Medulla oblongata (tissue), 1 donor: ENCODE data around the gene AKAP8.
"Not testable (repeated sequence)": the region's sequence is repeated elsewhere in the genome, so short reads cannot be mapped to it uniquely, and the experiment has no call there.

Source experiments
- DNase-seq: peaks from one replicate; pipeline ENCODE4 v3.0.0-alpha.2; 2015; ENCODE audit errors: extremely low spot score

AKAP8 gene

GRCh38 chr19:15373644-15374043, 5.9 kb downstream of the AKAP8 start:
- no peak for DNase-seq

- no peak for DNase-seq
Measured at GRCh38 chr19:15372891-15373301, 6.7 kb downstream of the AKAP8 start.

DNA sequence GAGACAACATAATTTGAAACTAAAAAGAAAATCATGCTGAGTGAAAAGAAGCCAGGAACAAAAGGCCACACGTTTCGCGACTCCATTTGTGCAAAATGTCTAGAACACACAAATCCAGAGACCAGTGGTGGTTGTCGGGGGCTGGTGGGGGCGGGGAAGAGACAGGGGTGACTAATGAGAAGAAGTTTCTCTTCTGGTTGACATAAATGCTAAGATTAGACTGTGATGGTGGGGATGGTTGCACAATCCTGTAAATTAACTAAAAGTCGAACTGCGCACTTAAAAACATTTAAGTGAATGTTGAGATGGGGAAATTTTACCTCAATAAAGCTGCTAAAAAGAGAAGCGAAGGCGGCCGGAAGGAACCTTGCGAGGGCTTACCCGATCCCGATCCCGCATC, 7.1 kb downstream of the AKAP8 start:
- DNase-seq, result no peak

DNA sequence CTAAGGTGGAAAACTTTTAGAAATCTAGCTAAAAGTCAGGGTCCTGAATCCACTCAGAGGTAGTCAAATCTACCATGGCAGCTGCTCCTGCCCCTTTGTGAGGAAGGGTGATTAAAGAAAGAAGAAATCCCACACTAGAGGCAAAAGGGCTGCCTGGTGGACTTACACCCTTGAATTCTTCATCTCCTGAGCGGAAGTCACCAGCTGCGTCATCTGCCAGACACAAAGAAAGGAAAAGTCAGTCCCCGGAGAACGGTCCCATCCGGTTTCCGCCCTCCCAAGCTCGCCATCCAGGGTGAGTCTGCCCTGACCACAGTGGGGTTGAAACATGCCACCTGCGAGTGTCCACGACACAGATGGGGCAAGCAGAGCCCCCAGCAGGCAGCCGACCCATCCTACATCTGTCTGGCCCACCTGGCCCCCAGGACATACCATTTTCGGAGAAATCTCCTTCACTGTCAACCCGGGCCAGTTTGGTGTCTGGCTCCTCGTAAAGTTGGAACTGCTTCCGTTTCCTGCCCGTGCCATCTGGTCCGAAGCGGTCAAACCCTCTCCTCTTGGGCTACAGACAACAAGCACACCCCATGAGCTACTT, 7.7 kb downstream of the AKAP8 start:
- DNase-seq, result no peak

DNA sequence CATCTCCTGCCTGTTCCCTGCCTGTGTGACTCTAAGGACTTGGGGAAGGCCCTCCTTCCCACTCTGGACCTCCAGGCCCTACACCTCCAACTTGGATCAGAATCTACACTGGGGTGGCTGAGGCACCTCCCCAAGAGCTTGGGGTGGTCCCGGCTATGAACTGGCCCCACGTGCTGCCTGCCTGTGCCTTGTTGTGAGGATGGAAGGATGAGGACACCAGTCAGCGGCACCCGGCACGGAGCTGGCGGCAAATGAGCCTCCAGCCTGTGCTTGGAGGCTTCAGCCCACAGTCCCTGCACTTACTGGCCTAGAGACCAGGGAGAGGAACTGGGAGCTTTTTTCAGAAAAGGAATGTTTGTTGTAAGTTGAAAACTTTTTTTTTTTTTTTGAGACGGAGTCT, 8.5 kb downstream of the AKAP8 start:
- DNase-seq, result no peak

DNA sequence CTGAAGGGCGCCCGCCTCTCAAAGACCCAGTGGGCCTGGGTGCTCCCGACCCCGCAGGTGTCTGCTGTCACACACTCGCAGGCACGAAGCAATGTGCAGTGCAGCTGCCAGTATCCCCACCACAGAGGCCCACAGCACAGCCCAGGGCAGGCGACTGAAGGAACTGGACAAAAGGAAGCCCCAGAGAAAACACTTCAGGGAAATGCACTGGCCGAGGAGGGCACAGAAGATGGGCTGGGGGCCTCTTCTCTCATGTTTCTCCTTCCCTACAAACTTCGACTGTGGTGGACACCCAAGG, 10.0 kb downstream of the AKAP8 start:
- no peak for DNase-seq

- DNase-seq, result no peak
Measured at GRCh38 chr19:15368798-15369593, 10.6 kb downstream of the AKAP8 start.

- no peak for DNase-seq
Measured at GRCh38 chr19:15368051-15368632, 11.4 kb downstream of the AKAP8 start.

- DNase-seq, result no peak
Measured at GRCh38 chr19:15367439-15367838, 12.1 kb downstream of the AKAP8 start.

DNA sequence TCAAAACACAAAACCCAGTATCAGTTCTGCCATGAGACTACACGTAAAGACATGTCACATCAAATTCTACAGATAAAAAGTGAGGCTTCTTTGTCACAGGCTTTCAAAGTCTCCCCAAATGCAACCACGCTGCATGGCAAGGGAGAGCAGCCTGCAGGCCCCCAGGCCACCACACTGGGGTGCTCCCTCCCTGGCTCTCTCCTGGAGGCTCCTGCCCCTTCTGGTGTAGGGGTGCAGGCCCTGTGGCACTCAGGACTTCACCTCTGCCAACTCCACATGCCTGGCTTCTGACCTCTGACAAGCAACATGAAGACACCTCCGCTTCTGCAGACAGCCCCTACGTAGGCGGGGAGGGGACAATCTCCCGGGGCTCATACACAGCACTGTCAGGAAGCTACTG, 14.3 kb downstream of the AKAP8 start:
- no peak for DNase-seq

DNA sequence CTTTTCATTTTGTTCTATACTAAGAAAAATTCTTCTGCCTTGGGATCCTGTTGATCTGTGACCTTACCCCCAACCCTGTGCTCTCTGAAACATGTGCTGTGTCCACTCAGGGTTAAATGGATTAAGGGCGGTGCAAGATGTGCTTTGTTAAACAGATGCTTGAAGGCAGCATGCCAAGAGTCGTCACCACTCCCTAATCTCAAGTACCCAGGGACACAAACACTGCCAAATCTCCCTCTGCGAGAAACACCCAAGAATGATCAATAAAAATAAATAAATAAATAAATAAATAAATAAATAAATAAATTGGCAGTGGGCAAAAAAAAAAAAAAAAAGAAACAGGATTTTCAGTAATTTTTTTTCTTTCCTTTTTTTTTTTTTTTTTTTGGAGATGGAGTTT, 15.8 kb downstream of the AKAP8 start:
- not testable (repeated sequence) for DNase-seq

DNA sequence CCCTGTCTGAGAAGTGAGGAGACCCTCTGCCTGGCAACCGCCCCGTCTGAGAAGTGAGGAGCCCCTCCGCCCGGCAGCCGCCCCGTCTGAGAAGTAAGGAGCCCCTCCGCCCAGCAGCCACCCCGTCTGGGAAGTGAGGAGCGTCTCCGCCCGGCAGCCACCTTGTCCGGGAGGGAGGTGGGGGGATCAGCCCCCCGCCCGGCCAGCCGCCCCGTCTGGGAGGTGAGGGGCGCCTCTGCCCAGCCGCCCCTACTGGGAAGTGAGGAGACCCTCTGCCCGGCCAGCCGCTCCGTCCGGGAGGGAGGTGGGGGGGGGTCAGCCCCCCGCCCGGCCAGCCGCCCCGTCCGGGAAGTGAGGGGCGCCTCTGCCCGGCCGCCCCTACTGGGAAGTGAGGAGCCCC, 16.5 kb downstream of the AKAP8 start:
- not testable (repeated sequence) for DNase-seq

GRCh38 chr19:15360015-15360414, 19.6 kb downstream of the AKAP8 start:
- DNase-seq, result not testable (repeated sequence)

- no peak for DNase-seq
Measured at GRCh38 chr19:15358918-15359317, 20.7 kb downstream of the AKAP8 start.

- no peak for DNase-seq
Measured at GRCh38 chr19:15357906-15358305, 21.7 kb downstream of the AKAP8 start.

GRCh38 chr19:15354566-15355296, 24.9 kb downstream of the AKAP8 start:
- DNase-seq, result no peak

- no peak for DNase-seq
Measured at GRCh38 chr19:15353908-15354307, 25.7 kb downstream of the AKAP8 start.

DNA sequence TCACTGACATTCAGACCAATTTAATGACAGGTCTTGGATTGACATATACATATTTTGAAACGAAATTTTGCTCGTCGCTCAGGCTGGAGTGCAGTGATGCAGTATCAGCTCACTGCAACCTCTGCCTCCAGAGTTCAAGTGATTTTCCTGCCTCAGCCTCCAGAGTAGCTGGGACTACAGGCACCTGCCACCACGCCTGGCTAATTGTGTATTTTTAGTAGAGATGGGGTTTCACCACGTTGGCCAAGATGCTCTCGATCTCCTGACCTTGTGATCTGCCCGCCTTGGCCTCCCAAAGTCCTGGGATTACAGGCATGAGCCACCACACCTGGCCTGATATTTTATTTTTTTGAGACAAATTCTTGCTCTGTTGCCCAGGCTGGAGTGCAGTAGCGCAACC, 27.1 kb downstream of the AKAP8 start:
- DNase-seq, result not testable (repeated sequence)

GRCh38 chr19:15341328-15341727, 38.3 kb downstream of the AKAP8 start:
- DNase-seq, result not testable (repeated sequence)

GRCh38 chr19:15340086-15340485, 39.5 kb downstream of the AKAP8 start:
- no peak for DNase-seq

DNA sequence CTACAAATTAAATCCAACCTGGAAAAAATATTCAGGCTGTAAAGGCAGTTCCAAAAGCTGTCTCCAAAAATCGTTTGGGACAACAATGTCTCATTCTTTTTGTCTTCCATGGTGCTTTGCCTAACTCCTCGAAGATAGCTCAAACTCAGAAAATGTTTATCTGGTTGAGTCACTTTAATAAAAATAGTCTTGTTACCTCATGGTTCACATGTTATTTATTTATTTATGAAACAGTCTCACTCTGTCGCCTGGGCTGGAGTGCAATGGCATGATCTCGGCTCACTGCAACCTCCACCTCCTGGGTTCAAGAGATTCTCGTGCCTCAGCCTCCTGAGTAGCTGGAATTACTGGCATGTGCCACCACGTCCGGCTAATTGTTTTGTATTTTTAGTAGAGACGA, 42.4 kb downstream of the AKAP8 start:
- DNase-seq, result no peak

DNA sequence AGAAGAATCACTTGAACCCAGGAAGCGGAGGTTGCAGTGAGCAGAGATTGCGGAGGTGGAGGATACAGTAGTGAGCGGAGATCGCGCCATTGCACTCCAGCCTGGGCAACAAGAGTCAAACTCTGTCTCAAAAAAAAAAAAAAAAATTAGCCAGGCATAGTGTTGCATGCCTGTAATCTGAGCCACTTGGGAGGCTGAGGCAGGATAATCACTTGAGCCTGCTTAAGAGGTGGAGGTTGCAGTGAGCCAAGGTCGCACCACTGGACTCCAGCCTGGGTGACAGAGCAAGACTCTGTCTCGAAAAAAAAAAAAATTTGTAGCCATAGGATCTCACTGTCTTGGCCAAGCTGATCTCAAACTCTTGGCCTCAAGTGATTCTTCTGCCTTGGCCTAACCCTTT, 43.6 kb downstream of the AKAP8 start:
- DNase-seq, result not testable (repeated sequence)
